ENCODE data around the gene EME2.
"Not testable (repeated sequence)": the region's sequence is repeated elsewhere in the genome, so short reads cannot be mapped to it uniquely, and the experiment has no call there.

EME2 gene

GRCh38 chr16:1792836-1793577 lies 20.4 kb downstream of the EME2 start:
- no peak for DNase-seq

GRCh38 chr16:1793578-1794220 lies 21.1 kb downstream of the EME2 start, which contains the start of gene IGFALS:
TSS of gene IGFALS (minus strand) at chr16:1793705. CDS start at chr16:1793652, 53 bp downstream.
- DNase-seq, result no peak

GRCh38 chr16:1794221-1794871 lies 21.7 kb downstream of the EME2 start:
- no peak for DNase-seq

GRCh38 chr16:1794908-1795666 lies 22.5 kb downstream of the EME2 start:
- no peak for DNase-seq

GRCh38 chr16:1799263-1799662 lies 26.7 kb downstream of the EME2 start:
- not testable (repeated sequence) for DNase-seq

GRCh38 chr16:1800701-1801100 lies 28.1 kb downstream of the EME2 start:
- DNase-seq, result no peak

- DNase-seq, result no peak
Observed at GRCh38 chr16:1807626-1808025, 35.0 kb downstream of the EME2 start.

GRCh38 chr16:1808691-1809090 lies 36.1 kb downstream of the EME2 start:
- no peak for DNase-seq

GRCh38 chr16:1809281-1809801 lies 36.7 kb downstream of the EME2 start:
- no peak for DNase-seq

GRCh38 chr16:1810106-1810505 lies 37.5 kb downstream of the EME2 start:
- DNase-seq, result no peak

GRCh38 chr16:1810536-1810935 lies 37.9 kb downstream of the EME2 start:
- DNase-seq, result no peak

GRCh38 chr16:1812732-1813163 lies 40.1 kb downstream of the EME2 start:
- DNase-seq, result peak; percentile 68

GRCh38 chr16:1815461-1815860 lies 42.9 kb downstream of the EME2 start:
- DNase-seq, result no peak

GRCh38 chr16:1816396-1817275 lies 44.0 kb downstream of the EME2 start:
- DNase-seq, result no peak

GRCh38 chr16:1817276-1817589 lies 44.6 kb downstream of the EME2 start:
- DNase-seq, result no peak

GRCh38 chr16:1817716-1818115 lies 45.1 kb downstream of the EME2 start:
- no peak for DNase-seq

- no peak for DNase-seq
Observed at GRCh38 chr16:1818204-1818872, 45.7 kb downstream of the EME2 start.

GRCh38 chr16:1818873-1819525 lies 46.4 kb downstream of the EME2 start:
- no peak for DNase-seq

GRCh38 chr16:1819611-1820010 lies 47.0 kb downstream of the EME2 start:
- DNase-seq, result no peak

GRCh38 chr16:1820096-1820945 lies 47.7 kb downstream of the EME2 start:
- no peak for DNase-seq
